GM21723 (cell line): ENCODE data around the gene ABTB1.

Experiments
- ATAC-seq: cut with Tn5 transposase; IDR thresholded peaks from one replicate; pipeline ENCODE4 v1.9.1; 2021; ENCODE audit warnings: mild to moderate bottlenecking, moderate library complexity; ENCODE audit not compliant: unreplicated experiment

Gene ABTB1

DNA sequence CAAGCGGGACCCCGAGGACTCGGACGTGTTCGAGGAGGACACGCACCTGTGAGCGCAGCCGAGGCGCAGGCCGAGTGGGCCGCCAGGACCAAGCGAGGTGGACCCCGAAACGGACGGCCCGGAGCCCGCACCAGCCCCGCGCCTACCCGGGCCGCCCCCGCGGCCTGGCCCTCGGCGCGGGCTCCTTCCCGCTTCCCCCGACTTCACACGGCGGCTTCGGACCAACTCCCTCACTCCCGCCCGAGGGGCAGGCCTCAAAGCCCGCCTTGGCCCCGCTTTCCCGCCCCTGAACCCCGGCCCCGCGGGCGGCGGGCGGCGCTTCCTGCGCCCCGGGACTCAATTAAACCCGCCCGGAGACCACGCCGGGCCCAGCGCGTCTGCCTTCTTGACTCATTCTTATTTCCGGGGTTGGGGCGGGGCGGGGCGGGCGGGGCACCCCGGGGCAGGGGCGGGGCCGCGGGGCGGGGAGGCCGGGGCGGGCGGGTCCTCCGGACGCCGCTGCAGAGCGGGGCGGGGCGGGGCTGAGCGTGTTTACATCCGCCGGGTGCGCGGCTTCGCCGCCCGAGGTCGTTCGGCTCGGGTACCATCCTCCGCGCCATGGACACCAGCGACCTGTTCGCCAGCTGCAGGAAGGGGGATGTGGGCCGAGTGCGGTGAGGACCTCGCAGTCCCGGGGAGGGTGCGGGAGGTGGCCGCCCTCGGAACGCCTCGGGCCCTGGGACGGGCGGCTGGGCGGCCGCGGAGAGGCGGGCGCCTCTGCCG lies at the start of gene ABTB1:
Gene ABTB1, plus strand, starts transcription at position 524 of the 762 bp plus-strand sequence. Its CDS starts 74 bp downstream, at position 598.
- peak; percentile 69 for ATAC-seq

DNA sequence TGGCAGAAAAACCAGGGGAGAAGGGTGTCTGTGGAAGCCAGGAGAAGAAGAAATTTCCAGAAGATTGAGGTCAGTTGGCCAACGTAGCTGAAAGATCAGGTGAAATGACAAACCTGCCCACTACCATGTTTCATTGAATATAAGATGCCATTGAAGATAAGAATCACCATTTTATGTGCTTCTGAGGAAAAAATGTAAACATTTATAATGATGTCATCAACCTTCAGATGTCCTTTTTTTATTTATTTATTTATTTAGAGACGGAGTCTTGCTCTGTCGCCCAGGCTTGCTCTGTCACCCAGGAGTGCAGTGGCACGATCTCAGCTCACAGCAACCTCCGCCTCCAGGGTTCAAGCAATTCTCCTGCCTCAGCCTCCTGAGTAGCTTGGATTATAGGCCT lies 48.7 kb upstream of the ABTB1 start:
- ATAC-seq, result no peak

DNA sequence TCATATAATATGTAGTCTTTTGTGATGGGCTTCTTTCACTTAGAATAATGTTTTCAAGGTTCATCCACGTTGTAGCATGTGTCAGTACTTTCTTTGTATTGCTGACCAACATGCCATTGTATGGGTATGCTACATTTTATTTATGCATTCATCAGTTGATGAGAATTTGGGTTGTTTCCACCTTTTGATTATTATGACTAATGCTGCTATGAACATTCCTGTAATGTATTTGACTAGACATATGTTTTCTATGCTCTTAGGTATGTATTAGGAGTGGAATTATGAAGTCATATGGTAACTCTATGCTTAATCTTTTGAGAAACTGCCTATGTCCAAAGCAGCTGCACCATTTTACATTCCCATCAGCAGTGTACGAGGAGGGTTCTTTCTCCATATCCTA lies 46.9 kb upstream of the ABTB1 start:
- no peak for ATAC-seq

DNA sequence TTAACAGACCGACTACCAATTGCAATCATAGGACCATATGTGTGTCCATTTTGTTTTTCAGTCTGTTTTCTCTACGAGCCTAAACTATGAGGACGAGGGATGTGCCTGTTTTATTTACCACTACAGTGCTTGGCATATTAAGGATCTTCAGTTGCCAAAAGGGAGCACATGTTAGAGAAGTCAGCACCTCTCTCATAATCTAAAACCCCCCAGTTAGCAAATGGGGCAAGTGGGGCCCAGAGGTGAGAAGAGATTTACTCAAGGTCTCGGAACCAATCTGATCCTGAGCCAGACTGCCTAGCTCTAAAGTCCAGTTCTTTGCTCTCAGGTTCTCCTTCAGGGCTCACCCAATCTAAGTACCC lies 44.3 kb upstream of the ABTB1 start:
- no peak for ATAC-seq

DNA sequence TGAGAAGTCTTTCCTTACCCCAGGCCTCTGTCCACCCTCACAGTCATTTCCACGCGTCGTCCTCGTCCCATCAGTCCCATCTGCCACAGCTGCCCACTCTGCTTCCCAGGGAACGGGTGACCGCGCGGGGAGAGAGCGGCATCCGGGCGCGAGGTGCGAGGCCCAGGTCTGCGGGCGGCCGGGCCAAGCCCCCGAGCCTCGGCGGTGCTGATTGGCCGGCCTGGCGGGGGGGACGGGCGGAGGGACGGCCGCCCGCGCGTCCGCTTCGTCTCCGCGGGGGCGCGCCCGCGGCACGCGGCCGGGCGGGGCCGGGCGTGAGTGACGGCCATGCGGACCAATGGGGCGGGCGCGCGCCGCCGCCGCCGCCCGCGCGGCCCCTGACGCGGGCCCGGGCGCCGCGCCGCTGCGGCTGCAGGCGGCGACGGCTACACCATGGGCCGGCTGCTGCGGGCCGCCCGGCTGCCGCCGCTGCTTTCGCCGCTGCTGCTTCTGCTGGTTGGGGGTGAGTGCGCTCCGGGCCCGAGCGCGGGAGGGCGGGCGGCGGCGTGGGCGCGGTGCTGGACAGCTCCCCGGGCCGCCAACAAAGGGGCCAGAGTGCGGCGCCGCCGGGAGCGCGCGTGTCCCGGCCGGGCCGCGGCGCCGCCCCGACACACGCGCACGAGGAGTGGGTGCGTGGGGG lies 43.8 kb upstream of the ABTB1 start, which contains the start of gene PODXL2:
Gene PODXL2, plus strand, starts transcription at position 398 of the 679 bp plus-strand sequence. Its CDS starts 35 bp downstream, at position 433.
- peak; percentile 54 for ATAC-seq

DNA sequence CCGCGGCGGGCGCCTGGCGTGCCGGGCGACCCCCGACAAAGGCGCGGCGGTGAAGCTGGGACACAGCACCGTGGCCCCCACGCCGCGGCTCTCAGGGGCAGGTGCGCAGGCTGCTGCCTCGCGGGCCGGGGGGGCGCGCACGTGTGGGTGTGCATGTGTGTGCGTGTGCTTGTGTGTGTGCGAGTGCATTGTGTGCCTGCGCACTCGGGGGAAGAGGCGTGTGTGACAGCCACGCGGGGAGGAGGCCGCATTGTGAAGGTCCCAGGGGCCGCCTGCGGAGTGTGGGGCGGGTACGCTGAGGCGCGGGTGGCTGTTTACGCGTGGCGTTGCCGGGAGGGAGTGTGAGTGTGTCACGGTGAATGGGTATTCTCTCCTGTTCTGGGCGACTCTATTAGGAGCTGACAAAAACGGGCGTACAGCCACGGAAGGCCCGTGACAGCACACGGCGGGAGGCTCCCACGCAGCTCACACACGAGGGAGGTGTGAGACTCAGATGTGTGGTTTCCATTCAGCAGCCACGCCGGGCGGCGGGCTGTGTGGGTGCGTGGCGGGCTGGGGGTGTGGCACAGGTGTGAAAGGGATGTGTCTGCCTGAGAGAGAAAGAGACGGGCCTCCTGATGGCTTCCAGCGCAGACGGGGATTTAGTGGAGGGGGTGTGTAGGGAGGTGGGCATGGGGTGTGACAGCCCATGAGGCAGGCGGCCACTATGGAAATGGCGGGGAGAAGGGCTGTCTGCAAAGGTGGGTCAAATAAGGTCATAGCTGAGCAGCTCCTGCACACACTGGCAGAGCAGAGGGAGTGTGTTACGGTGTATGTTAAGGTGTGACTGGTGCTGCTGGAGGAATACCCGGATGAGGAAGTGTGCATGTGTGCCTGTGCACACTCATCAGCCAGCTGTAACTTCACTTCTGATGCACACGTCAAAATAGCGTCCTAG lies 43.0 kb upstream of the ABTB1 start:
- ATAC-seq, result peak; percentile 21

DNA sequence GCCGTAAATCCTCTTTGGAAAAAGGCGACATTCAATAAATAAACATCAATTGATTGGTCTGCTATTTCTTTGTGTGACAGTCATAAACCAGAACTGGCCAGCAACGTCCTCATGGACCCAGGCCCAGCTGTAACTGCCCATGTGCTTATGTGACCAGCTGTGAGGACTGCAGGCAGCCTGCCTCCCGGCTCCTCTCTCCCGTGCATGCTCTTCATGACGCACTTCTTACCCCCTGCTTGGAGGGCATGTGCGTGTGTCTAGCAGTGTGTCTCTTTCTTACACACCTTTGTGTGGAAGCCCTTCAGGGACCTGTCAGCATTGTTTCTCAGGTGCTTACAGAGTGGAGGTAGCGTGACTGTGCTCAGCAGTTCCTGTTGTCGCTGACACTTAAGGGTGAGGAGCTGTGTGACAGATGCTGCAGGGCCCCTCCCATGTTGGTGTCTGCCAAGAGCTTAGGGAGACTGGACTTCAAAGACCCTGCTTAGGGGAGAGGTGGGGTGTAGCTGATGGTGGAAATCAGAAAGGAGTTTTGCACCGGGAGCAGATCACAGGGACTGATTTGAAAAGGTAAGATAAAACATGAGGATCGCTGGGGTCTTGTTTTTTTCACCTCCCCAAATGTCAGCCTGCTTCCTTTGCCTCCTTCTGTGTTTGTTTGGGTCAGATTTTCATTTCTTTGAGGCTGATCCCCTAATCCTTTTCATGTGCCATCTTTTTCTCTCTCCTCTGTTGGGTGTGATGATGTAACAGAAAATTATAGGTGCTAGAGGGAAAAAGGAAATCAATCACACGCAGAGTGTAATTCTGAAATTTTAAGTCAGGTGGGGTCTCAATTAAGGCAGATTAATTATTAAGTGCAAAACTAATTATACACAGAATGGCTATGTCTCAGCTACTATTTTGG lies 41.7 kb upstream of the ABTB1 start:
- ATAC-seq, result no peak

DNA sequence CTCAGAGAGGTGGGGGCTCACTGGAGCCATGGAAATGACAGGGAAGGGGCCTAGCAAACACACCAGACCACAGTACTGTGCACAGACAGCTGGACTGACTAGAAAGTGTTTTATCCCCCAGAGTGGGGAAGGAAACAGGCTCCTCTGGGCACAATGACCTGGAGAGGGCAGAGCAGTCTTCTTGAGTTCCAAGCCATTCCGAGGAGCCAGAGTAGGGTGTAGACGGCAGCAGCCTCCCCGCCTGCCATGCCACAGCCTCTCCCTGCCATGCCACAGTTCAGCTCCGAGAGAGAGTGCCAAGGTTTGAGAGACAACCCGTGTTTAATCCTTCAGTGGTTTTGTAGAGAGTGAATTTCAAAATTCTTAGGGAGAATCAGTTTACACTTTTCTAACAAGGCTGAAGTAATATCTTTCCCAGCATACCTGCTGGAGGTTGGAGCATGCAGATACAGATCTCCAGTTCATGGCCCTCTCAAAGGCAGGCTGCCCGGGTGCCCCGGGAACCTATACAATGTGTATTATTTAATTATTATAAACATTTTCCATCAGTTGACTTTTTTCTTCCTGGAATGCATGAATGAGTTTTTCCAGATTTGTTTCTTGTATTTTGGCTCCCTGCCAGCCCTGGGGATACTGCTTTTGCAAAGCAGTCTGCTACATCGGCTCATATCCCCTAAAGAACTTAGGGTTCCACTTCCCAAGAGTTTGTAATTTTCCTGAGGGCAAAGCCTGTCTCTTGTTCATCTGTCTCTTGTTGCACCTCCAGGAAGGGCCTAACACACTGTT lies 40.5 kb upstream of the ABTB1 start:
- no peak for ATAC-seq

DNA sequence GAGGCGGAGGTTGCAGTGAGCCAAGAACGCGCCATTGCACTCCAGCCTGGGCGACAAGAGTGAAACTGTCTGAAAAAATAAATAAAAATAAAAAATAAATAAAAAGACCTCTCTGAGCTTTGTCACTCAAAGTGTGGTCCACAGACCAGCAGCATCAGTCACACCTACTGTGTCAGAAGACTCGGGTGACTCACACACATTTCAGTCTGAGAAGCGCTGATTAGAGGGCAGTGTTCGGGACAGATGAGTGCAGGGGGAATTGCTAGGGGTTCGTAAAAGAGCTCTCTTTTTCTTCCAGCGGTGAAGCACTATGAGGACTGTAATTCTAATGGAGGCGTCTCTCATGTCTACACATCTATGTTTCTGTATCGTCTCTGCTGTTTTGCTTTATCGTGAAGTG lies 38.1 kb upstream of the ABTB1 start:
- no peak for ATAC-seq

DNA sequence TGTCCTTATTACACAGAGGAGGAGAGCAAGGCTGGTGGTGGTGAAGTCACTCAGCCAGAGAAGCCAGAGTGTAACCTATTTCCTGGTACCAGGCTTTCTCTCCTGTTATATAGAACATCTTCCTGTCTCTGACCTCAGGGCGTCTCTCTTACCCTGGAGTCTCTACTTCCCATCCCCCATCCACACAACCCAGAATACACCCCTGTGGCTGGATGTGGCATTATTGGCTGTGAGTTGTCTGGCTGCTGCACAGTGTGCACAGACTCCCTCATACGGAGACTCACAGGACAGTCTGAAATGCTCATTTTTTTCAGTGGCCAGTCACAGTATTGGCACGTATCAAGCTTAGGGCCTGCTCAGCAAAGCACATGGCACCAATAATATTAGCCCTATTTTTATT lies 35.2 kb upstream of the ABTB1 start:
- ATAC-seq, result no peak

DNA sequence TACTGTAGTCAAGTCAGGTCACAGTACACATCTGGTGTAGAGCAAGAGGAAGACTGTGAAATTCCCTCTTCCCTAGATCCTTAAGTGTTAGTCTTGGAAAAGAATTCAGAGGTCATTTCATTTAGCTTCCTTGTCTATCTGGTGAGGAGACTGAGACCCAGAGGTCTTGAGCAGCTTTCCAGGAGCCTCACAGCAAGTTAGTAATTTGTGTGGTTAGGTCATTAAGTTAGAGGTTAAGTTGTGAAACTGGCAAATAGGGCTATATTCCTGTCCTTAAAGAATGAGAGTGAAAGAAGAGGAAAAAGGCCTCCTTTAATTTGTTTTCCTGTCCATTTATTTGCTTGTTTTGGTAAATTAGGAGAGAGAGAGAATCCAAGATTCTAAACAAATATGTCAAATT lies 34.8 kb upstream of the ABTB1 start:
- ATAC-seq, result no peak

DNA sequence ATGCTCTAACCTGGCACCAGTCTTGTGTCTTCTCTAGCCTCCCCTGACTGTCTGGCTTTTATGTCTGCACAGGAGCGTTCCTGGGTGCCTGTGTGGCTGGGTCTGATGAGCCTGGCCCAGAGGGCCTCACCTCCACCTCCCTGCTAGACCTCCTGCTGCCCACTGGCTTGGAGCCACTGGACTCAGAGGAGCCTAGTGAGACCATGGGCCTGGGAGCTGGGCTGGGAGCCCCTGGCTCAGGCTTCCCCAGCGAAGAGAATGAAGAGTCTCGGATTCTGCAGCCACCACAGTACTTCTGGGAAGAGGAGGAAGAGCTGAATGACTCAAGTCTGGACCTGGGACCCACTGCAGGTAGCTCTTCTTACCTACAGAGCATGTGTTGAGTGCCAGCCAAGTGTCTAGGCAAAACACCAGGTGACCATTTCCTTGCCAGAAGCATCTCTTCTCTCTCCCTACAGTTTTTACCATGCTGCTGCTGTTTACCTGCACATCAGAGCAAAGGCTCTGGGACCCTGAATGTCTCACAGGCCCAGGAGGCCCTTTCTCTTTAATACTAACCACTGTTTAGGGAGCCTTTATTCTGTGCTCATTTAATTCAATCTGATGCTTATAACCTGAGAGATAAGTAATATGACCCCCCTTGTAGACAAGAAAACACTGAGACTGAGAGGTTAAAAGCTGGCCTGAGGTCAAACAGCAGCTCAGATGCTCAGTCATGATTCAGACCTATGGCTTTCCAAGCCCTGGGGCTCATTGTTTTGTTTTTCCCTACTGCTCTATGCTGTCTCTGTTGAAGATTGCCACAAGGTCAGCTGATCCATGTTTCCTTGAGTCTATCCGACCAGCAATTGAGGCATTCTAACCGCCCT lies 33.3 kb upstream of the ABTB1 start:
- no peak for ATAC-seq

DNA sequence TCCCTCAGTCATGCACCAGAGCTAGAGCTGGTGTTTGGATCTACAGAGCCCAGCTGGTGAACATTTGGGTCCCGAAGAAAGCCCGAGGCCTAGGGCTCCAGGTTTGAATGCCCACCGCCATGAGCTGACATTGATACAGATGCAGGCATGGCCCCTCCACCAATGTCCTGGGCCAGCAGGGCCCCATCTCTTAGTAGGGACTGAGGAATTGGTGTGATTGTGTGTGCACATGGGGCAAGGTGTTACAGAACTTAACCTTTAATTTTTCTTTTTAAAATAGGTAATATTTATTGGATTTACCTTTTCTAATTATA lies 32.8 kb upstream of the ABTB1 start:
- ATAC-seq, result no peak

DNA sequence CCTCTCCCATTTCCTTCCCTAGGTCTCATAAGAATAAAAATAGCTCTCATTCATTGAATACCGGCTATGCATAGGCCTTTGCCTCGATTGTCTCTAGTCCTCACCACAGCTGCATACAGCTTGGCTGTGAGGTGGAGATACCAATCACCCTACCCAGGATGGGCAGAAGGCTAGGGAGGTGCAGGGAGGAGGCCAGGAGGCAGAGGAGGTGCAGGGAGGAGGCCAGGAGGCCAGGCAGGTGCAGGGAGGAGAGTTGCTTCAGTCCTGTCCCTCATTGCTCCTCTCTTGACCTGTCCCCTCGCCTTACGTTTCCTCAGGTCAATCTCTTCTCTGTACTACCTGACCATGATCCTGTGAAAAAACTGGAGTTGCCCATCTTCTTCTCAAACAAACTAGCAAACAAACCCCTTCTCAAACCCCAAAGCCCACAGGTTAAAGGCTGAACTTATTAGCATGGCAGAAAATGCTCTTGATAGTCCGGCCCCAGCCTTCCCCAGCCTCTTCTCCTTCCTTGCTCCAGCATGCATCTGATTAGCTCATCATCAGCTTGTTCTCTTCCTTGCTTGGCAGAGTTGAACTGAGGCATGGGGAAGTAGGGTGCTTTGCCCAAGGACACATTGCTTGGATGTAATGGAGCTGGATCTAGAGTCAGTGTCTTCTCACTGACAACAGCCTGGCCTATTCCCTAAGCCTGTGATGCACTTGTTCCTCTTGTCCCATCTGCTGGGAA lies 27.9 kb upstream of the ABTB1 start:
- no peak for ATAC-seq

DNA sequence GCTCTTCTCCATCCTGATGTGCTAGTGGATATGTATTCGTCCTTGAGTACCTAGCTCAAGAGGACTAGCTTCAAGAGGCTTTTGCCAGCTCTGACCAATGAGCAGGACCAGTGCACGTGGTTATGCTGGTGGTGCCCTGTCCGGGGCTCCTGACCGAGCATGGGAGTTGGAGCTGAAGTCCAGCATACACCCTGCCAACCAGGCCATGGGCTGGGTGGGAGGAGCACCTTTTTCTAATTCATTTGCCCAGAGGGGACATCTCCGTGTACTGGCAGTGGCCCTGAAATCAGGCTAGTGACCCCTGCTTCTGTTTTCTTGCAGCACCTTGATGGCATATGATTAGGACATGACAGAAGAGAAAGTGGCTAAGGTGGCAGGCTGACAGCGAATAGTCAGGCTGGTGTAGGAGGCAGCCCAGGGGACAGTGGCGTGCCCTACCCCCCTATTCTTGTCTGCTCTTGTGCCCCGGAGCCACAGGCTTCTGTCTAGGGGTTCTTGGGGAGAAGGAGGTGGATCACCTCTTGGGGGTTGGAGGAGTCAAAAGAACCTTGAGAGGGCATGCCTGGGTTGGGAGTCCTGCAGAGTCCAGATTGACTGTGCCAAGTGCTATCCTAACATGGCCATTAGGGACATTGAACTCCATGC lies 27.3 kb upstream of the ABTB1 start:
- ATAC-seq, result no peak

DNA sequence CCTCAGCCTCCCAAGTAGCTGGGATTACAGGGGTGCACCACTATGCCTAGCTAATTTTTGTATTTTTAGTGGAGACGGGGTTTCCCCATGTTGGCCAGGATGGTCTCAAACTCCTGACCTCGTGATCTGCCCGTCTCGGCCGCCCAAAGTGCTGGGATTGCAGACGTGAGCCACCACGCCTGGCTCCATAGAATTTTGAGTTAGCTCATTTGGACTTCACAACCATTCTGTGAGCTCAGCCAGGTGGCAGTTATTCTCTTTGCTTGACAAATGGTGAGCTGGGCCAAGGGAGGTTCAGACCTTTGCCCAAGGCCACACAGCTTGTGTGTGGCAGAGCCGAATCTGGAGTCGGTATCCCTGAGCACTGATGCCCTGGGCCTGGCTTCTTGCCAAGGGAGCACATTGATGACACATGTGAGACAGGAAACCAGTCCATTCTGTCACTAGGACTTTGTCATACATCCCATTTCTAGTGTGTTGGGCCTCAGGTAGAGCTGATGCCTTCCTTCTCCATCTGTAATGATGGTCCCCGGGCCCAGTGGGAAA lies 26.2 kb upstream of the ABTB1 start:
- ATAC-seq, result no peak

DNA sequence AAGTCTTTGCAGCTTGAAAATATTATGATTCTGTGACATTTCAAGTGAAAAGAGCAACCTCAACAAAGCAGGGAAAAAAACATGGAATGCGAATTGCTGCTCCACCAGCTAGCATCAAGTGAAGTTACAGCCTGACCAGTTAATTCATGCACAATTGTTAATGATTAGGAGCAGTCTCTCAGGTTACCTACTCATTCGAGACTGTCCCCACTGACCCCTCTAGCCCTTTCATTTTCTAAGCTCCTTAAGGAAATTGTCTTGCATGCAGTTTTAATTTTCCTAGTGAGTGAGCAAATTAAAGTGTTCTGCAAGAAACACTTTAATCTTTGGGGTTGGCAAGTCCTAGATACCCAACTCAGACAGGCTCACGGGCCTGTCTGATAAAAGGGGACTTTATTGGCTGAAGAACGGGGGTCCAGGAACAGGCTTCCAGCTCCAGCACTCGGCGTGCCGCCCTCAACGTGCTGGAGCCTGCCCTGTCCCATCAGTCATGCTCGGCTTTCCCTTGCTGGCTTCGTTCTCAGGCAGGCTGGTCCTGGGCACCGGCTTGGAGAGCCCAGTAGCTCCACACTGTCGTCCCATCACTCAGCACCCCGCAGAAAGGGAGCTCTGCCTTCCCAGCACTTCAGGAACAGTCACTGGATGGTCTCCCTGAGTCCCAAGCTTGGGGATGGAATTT lies 25.4 kb upstream of the ABTB1 start:
- no peak for ATAC-seq
